Small intestine (tissue), 7 donors: ENCODE results near the gene TEX26. TPM values are rescaled to one million over a fixed set of nuclear protein-coding genes. Genes with fewer than 3 reads are reported as not detected.

Source experiments
- DNase-seq, 2 donors: peaks; one replicate each; pipeline versions ENCODE4 v3.0.0 to v3.0.0-alpha.2; 2013
- FAIRE-seq: peaks from 2 replicates; lab custom pipeline; 2012; peaks lifted over from hg19 to GRCh38; lab: Jason Lieb, UNC
- H3K27ac ChIP-seq, 3 donors: one replicate each; pipeline ENCODE4 v1.5.1; 2013; ENCODE audit warnings: low read length in 2 of 3, mild to moderate bottlenecking in 2 of 3, control low read depth in 1 of 3, inconsistent platforms in 1 of 3, low read depth in 1 of 3, moderate library complexity in 1 of 3
- H3K27me3 ChIP-seq, 3 donors: one replicate each; pipeline ENCODE4 v1.6.1; 2013; ENCODE audit warnings: low read length in 3 of 3, inconsistent platforms in 1 of 3; ENCODE audit not compliant: control insufficient read depth in 3 of 3, insufficient read depth in 3 of 3
- H3K36me3 ChIP-seq, 3 donors: one replicate each; pipeline ENCODE4 v1.6.1; 2013; ENCODE audit warnings: low read length in 3 of 3, inconsistent platforms in 1 of 3, low read depth in 1 of 3, mild to moderate bottlenecking in 1 of 3, moderate library complexity in 1 of 3; ENCODE audit not compliant: control insufficient read depth in 3 of 3, insufficient read depth in 2 of 3
- H3K4me1 ChIP-seq, 3 donors: one replicate each; pipeline ENCODE4 v1.6.1; 2013; ENCODE audit warnings: low read length in 2 of 3, inconsistent platforms in 1 of 3, low read depth in 1 of 3, mild to moderate bottlenecking in 1 of 3, moderate library complexity in 1 of 3; ENCODE audit not compliant: control insufficient read depth in 3 of 3, insufficient read depth in 2 of 3
- H3K4me3 ChIP-seq, 3 donors: one replicate each; pipeline ENCODE4 v1.5.1; 2013; ENCODE audit warnings: low read length in 3 of 3, control low read depth in 1 of 3, inconsistent platforms in 1 of 3, low read depth in 1 of 3, mild to moderate bottlenecking in 1 of 3, moderate library complexity in 1 of 3
- H3K9me3 ChIP-seq, 2 donors: one replicate each; pipeline ENCODE4 v1.6.1; 2013; ENCODE audit warnings: low read depth in 1 of 2, low read length in 1 of 2; ENCODE audit not compliant: control insufficient read depth in 2 of 2, insufficient read depth in 1 of 2
- WGBS, 3 donors: extraction: QIAGEN DNeasy Blood & Tissue Kit; methylation state at CpG; one replicate each; pipeline ENCODE4 v1.1.7; 2013; 5-methylcytosine and 5-hydroxymethylcytosine counted together
- polyA plus RNA-seq, 4 donors: library from polyadenylated mRNA; stranded (reverse) in 3 of 4; unstranded in 1 of 4; fragments of 200-250 nt in 3 of 4; fragments of 120-200 nt in 1 of 4; gene quantifications; one replicate each; pipeline versions ENCODE4 v1.2.1 to v1.2.3, GENCODE V29; 2013
- donor health status: healthy with polysubstance abuse.
- donor health status: control.
- donor health status: control.
- donor health status: Bipolar disorder and iron deficiency.
- donor health status: healthy.

The TEX26 gene
- polyA plus RNA-seq, 4 donors, result not detected

DNA sequence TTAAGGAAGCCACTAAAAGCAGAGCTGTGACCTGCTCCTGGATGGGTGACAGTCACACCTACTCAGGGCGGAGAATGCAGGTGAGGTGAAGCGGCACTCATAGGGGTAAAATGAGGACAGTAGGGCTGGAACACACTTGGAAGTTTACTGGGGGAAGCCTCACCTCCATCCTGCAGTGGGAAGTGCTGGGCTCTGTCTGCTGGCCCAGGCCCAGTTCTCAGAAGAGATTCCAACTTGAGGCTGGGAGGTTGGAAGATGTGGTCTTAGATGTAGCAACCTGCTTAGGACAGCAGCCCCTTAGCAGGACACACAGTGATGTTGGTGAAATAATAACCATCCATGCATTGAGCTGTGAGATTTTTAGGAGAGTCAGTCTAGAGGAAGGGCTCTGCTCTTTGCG is 21.8 kb upstream of the TEX26 start:
- Histone ChIP-seq H3K9me3 (no peaks in the 10 kb centered on the region), H3K4me1 (peaks cover 0 to 3% (median 0%) of the 10 kb centered on the region in 3 donors), H3K27me3 (peaks cover 5 to 24% (median 12%) of the 10 kb centered on the region in 3 donors), H3K36me3 (no peaks in the 10 kb centered on the region), H3K4me3 (no peak overlapping the region), H3K27ac (no peak overlapping the region)
- FAIRE-seq (no peak), DNase-seq (no peak)
- 76 to 88% (median 80%) methylated on average over 3 of the region's 3 CpGs for WGBS, 3 donors

- Histone ChIP-seq H3K4me3 (no peak overlapping the region), H3K27me3 (no peaks in the 10 kb centered on the region), H3K9me3 (no peaks in the 10 kb centered on the region), H3K27ac (no peak overlapping the region), H3K4me1 (no peaks in the 10 kb centered on the region), H3K36me3 (no peaks in the 10 kb centered on the region)
- no peak for FAIRE-seq
- WGBS, 3 donors, result 66 to 85% (median 76%) methylated on average over 19 of the region's 19 CpGs
- DNase-seq, result no peak
Observed at GRCh38 chr13:30915691-30916541, 16.5 kb upstream of the TEX26 start.

DNA sequence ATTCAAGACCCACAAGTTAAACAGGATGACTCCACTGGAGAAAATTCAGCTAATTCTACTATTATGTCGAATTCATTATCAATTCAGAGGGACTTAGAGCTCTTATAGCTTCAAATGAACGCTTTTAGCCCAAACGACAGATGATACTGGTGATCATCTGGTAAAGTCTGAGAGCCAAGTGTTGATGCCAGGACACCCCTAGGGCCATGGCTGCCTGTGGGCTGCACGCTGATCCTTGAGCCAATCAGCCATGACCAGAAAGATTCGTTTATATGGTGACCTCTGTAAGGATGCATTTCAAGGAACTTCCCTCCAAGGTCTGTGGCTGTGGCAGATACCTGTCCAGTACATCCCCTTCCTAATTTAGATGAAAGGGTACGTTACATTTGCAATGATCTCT is 15.5 kb upstream of the TEX26 start:
- DNase-seq (no peak), FAIRE-seq (no peak)
- WGBS, 3 donors, result 79 to 83% (median 79%) methylated on average over 6 of the region's 6 CpGs
- Histone ChIP-seq H3K27me3 (no peaks in the 10 kb centered on the region), H3K36me3 (no peaks in the 10 kb centered on the region), H3K4me1 (no peaks in the 10 kb centered on the region), H3K27ac (no peak overlapping the region), H3K9me3 (no peaks in the 10 kb centered on the region), H3K4me3 (no peak overlapping the region)

GRCh38 chr13:30918662-30919405 is 13.6 kb upstream of the TEX26 start:
- FAIRE-seq (no peak), DNase-seq (no peak)
- H3K4me1 ChIP-seq, result no peaks in the 10 kb centered on the region
- no peaks in the 10 kb centered on the region for H3K36me3 ChIP-seq
- no peak overlapping the region for H3K4me3 ChIP-seq
- no peak overlapping the region for H3K27ac ChIP-seq
- no peaks in the 10 kb centered on the region for H3K9me3 ChIP-seq
- no peaks in the 10 kb centered on the region for H3K27me3 ChIP-seq
- WGBS, 3 donors, result 74 to 84% (median 82%) methylated on average over 6 of the region's 6 CpGs

GRCh38 chr13:30920162-30920909 is 12.1 kb upstream of the TEX26 start:
- Histone ChIP-seq H3K36me3 (no peaks in the 10 kb centered on the region), H3K27ac (no peak overlapping the region), H3K27me3 (no peaks in the 10 kb centered on the region), H3K9me3 (no peaks in the 10 kb centered on the region), H3K4me1 (no peaks in the 10 kb centered on the region), H3K4me3 (no peak overlapping the region)
- FAIRE-seq, result no peak
- no peak for DNase-seq
- 71 to 84% (median 76%) methylated on average over 5 of the region's 5 CpGs for WGBS, 3 donors

GRCh38 chr13:30923418-30923817 is 9.0 kb upstream of the TEX26 start:
- H3K27ac ChIP-seq, result no peak overlapping the region
- 75 to 98% (median 76%) methylated on average over 1 of the region's 1 CpG for WGBS, 3 donors

DNA sequence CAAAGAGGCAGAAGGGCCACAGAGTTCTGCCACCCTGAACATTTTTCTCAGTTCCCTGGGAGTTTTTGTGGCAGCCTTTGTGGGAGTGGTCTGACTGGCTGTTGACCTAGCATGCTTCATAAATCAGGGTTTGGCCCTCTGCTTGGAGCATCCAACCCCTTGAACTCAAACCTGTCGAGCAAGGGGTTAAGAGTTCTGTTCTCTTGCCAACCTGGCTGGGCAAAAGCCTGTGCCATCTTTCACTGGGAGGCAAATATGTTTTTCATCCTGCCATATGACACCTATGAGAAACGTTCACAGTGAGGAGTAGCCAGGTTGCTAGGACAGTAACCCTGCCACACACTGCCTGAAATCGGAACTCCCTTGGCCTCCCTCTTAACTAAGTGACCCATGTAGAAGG is 7.7 kb upstream of the TEX26 start:
- FAIRE-seq (no peak), DNase-seq (no peak)
- Histone ChIP-seq H3K9me3 (no peaks in the 10 kb centered on the region), H3K4me1 (no peaks in the 10 kb centered on the region), H3K4me3 (no peak overlapping the region), H3K27me3 (peaks cover 0 to 4% (median 0%) of the 10 kb centered on the region in 3 donors), H3K36me3 (no peaks in the 10 kb centered on the region), H3K27ac (no peak overlapping the region)
- 59 to 77% (median 69%) methylated on average over 3 of the region's 3 CpGs for WGBS, 3 donors

More at GRCh38 chr13:30923418-30923817, 9.0 kb upstream of the TEX26 start:
- H3K36me3 ChIP-seq, result no peaks in the 10 kb centered on the region
- no peaks in the 10 kb centered on the region for H3K27me3 ChIP-seq
- no peaks in the 10 kb centered on the region for H3K9me3 ChIP-seq
- no peaks in the 10 kb centered on the region for H3K4me1 ChIP-seq
- FAIRE-seq (no peak), DNase-seq (no peak)
- H3K4me3 ChIP-seq, result no peak overlapping the region

DNA sequence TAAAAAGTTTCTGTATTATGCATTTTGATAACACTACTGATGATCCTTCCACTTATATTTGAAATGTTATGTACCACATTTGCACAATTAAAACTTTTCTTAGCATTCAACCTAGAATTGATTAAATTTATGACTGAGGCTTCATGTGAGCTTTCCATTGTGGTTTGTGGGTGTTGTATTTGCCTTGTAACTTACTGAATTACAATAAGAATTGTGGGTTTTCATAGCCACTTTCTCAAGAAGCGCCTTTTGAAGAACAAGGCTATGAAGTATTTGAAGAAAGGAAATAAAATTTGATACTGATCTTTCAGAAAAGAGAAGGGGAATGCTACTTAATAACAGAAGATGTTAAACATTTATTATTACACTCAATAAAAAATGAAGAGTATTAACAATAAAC is 7.0 kb upstream of the TEX26 start:
- H3K36me3 ChIP-seq, result no peaks in the 10 kb centered on the region
- no peak for FAIRE-seq
- no peaks in the 10 kb centered on the region for H3K9me3 ChIP-seq
- H3K4me1 ChIP-seq, result no peaks in the 10 kb centered on the region
- WGBS, 3 donors, result 63 to 74% (median 73%) methylated on average over 1 of the region's 1 CpG
- H3K4me3 ChIP-seq, result no peak overlapping the region
- H3K27ac ChIP-seq, result no peak overlapping the region
- H3K27me3 ChIP-seq, result peaks cover 0 to 4% (median 2%) of the 10 kb centered on the region in 3 donors
- no peak for DNase-seq
